PFSK-1 (cell line): Measurements from ENCODE around the gene ADAMTS2.

ENCODE experiments used
- FOXP2 ChIP-seq: optimal IDR thresholded peaks from 2 replicates; pipeline ENCODE3; 2011; ENCODE audit warnings: borderline replicate concordance, control low read depth, inconsistent platforms; ENCODE audit not compliant: insufficient read depth; ENCODE audit errors: extremely low read length, extremely low read depth
- POLR2AphosphoS5 ChIP-seq: IDR thresholded peaks from 2 replicates; pipeline ENCODE4 v1.6.1; 2012; ENCODE audit warnings: low read depth, mild to moderate bottlenecking, control low read depth, low read length, moderate library complexity
- SIN3A ChIP-seq: IDR thresholded peaks from 2 replicates; pipeline ENCODE4 v1.6.1; 2012; ENCODE audit warnings: mild to moderate bottlenecking, low read length, moderate library complexity, borderline replicate concordance; ENCODE audit not compliant: insufficient read depth
- TAF1 ChIP-seq: IDR thresholded peaks from 2 replicates; pipeline ENCODE4 v1.6.1; 2012; ENCODE audit warnings: low read length, control low read depth, borderline replicate concordance; ENCODE audit not compliant: insufficient read depth
- TF ChIP-seq, protein P1 (sequence below), 2 experiments: IDR thresholded peaks; 2 replicates each; pipeline versions ENCODE4 v1.6.1 to v1.8.0; 2011 to 2012; ENCODE audit warnings: low read depth in 2 of 2, low read length in 2 of 2, control low read depth in 1 of 2, inconsistent platforms in 1 of 2, mild to moderate bottlenecking in 1 of 2, moderate library complexity in 1 of 2; ENCODE audit not compliant: insufficient read depth in 1 of 2

ADAMTS2 gene

DNA sequence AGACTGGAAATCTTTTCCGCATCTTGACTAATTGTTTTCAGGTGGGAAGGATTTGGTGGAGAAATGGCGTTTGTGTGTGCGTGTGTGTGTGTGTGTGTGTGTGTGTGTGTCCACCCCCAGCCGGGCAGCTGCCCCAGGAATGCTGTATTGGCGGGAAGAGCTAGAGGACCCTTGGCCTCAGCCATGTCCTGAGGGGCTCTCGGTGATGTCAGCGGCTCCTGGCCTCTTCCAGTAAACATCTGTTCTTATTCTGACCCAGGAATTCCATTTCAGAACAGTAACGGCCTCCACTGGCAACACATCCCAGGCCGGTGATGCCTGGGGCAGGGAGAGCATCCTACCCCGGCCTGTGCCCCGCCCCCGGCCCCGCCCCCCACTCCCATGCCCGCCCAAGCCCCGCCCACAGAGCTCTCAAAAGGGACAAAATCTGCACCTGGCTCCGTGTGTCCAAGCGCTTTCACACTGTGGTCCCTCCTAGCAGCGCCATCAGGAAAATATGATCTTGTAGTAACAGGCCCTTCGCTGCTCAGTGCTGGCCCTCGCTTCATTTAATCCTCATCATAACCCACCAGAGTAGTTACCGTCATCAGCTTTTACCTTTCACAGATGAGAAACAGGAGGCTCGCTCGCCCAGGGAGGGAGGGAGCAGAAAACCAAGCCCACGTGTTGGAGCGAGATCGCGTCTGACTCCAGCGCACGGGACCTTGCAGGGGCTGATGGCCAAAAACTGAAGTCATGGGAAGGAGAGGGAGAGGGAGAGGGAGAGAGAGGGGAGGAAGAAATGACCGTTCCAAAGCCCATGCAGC is 18.9 kb downstream of the ADAMTS2 start:
- no peak for TF ChIP-seq FOXP2
- no peak for TF ChIP-seq TAF1
- TF ChIP-seq POLR2AphosphoS5 = no peak
- no peak for TF ChIP-seq SIN3A
- TF ChIP-seq, protein P1, sequence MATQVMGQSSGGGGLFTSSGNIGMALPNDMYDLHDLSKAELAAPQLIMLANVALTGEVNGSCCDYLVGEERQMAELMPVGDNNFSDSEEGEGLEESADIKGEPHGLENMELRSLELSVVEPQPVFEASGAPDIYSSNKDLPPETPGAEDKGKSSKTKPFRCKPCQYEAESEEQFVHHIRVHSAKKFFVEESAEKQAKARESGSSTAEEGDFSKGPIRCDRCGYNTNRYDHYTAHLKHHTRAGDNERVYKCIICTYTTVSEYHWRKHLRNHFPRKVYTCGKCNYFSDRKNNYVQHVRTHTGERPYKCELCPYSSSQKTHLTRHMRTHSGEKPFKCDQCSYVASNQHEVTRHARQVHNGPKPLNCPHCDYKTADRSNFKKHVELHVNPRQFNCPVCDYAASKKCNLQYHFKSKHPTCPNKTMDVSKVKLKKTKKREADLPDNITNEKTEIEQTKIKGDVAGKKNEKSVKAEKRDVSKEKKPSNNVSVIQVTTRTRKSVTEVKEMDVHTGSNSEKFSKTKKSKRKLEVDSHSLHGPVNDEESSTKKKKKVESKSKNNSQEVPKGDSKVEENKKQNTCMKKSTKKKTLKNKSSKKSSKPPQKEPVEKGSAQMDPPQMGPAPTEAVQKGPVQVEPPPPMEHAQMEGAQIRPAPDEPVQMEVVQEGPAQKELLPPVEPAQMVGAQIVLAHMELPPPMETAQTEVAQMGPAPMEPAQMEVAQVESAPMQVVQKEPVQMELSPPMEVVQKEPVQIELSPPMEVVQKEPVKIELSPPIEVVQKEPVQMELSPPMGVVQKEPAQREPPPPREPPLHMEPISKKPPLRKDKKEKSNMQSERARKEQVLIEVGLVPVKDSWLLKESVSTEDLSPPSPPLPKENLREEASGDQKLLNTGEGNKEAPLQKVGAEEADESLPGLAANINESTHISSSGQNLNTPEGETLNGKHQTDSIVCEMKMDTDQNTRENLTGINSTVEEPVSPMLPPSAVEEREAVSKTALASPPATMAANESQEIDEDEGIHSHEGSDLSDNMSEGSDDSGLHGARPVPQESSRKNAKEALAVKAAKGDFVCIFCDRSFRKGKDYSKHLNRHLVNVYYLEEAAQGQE (IDR thresholded peaks at IDR 0.05; ENCODE audit: insufficient read depth in 1 of 2, low read depth in 2 of 2, low read length in 2 of 2) = no peak

DNA sequence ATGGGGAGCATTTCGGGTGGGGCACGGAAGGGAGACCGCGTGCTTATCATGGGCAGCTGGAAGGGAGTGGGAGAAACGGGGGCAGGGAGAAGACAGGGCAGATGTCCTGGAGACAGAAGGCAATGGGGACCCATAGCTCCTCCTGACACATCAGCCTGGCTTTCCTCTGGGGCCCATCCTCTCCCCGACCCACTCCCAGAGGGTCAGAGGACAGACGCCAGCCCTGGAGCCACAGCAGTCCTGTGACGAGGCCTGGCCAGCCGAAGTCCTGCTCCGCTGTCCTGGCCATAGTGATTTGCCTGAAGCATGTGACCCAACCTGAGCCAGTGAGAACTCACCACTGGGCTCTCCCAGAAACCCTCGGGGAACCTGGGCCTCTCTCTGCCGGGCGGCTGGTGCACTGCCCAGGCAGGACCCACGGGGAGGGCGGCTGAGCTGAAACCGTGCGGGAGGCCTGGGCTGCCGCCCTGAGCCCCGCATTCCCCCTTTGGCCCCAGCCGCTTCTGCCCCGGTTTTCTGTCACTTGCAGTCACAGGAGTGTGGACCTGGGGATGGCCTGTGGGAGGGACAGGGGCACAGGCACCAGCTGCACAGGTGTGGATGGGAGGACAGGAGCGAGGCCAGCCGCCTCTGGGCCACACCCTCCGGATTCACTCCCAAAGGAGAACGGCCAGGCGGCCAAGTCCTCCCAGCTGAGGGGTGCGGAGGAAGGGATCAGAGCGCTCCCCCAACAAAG is 19.8 kb downstream of the ADAMTS2 start:
- TF ChIP-seq SIN3A (no peak), POLR2AphosphoS5 (no peak), TAF1 (no peak), FOXP2 (no peak)
- TF ChIP-seq, protein P1 (IDR thresholded peaks at IDR 0.05; ENCODE audit: insufficient read depth in 1 of 2, low read depth in 2 of 2, low read length in 2 of 2) = no peak

DNA sequence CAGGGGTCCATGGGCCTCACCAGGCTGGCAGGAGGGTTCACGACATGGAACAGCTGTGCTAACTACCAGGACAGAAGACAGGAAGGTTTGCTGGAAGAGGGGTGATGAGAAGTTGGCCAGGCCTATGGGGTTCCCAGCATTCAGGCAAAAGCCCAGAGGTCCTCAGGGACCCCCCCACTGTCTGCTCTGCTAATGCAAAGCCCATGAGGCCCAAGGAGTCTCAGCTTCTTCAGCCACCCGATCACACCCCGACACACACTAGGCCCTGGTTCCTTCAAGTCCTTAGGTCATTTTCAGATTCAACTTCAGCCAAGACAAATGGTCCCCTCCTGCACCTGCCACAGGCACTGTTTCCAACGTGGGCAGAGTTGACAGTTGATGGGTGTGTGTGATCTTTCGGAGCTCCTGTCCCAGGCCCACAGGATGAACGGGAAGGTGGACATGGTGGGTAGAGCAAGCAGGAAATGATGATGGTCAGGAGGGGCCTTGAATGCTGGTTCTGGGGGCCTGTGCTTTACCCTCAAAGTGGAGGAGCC is 20.4 kb downstream of the ADAMTS2 start:
- TF ChIP-seq, protein P1 (IDR thresholded peaks at IDR 0.05; ENCODE audit: insufficient read depth in 1 of 2, low read depth in 2 of 2, low read length in 2 of 2) = no peak
- TF ChIP-seq TAF1 = no peak
- no peak for TF ChIP-seq FOXP2
- TF ChIP-seq POLR2AphosphoS5 = no peak
- TF ChIP-seq SIN3A = no peak

DNA sequence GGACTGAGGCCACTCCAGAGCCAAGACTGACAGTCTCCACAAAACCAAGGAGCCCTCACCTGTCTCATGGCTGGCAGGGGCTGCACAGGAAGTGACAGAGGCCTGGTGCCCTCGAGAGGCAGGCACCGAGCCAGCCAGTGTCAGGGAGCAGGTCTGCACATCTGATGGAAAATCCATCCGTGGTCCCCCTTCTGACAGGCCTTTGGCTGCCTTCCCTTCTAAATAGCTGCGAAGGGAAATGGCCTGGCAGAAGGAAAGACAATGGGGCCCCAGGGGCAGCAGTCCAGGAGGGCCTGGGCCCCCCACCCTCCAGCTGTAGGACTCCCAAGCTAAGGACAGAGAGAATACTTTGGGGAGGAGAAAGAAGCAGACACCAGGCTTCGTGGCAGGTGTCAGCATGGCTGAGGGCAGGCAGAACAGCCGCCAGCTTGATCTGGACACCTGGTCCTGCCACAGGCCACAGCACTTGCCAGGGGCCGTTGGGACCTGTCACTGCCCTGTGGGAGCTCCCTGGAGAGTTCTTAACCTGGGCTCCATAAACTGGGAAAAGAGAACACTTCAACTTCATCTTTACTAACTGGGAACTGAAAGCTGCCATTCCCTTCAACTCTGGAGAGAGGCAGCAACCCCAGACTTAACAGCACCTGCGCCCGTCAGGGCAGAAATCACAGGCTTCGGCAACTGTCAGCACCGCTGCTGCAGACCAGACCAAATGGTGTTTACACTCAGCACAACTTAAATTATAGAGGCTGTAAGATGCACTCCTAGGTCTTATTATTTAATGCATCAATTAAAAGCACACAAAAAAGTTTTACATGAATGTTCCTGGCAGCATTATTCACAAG is 22.0 kb downstream of the ADAMTS2 start:
- TF ChIP-seq SIN3A = no peak
- TF ChIP-seq, protein P1 (IDR thresholded peaks at IDR 0.05; ENCODE audit: insufficient read depth in 1 of 2, low read depth in 2 of 2, low read length in 2 of 2) = no peak
- no peak for TF ChIP-seq POLR2AphosphoS5
- no peak for TF ChIP-seq FOXP2
- no peak for TF ChIP-seq TAF1
